GM20000 (cell line): Measurements from ENCODE around the gene ARFGEF2.

Experiments
- DNase-seq: peaks from one replicate; pipeline ENCODE4 v3.0.0; 2012; ENCODE audit warnings: low spot score
- TF ChIP-seq, protein P1 (sequence below): IDR thresholded peaks from 2 replicates; pipeline ENCODE4 v1.5.1; 2012; ENCODE audit warnings: mild to moderate bottlenecking, control low read depth; ENCODE audit errors: extremely low read depth, missing control alignments

ARFGEF2 gene

DNA sequence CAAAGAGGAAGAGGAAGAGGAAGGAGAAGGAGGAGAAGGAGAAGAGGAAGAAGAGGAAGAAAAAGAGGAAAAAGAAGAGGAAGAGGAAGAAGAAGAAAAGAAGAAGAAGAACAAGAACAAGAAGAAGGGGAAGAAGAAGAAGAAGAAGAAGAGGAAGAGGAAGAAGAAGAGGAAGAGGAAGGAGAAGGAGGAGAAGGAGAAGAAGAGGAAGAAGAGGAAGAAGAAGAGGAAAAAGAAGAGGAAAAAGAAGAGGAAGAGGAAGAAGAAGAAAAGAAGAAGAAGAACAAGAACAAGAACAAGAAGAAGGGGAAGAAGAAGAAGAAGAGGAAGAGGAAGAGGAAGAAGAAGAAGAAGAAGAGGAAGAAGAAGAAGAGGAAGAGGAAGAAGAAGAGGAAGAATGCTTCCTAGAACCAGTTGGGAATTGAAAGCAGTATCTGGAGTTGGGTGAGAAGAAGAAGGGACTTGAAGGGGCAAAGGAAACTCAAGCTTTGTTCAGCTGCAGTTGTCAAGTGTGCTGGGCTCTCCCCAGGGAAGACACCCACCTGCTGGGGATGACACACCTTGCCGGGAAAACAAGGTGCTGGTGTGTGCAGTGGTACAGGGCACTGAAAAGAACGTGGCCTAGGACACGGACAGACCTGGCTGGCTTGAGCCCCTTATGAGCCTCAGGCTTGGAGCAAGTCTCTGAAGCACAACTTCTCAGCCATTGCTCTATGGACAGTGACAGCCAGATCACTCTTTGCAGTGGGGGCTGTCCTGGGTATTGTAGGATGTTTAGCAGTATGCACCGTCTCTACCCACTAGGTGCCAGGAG lies 30.1 kb upstream of the ARFGEF2 start:
- DNase-seq: no peak
- TF ChIP-seq, protein P1, sequence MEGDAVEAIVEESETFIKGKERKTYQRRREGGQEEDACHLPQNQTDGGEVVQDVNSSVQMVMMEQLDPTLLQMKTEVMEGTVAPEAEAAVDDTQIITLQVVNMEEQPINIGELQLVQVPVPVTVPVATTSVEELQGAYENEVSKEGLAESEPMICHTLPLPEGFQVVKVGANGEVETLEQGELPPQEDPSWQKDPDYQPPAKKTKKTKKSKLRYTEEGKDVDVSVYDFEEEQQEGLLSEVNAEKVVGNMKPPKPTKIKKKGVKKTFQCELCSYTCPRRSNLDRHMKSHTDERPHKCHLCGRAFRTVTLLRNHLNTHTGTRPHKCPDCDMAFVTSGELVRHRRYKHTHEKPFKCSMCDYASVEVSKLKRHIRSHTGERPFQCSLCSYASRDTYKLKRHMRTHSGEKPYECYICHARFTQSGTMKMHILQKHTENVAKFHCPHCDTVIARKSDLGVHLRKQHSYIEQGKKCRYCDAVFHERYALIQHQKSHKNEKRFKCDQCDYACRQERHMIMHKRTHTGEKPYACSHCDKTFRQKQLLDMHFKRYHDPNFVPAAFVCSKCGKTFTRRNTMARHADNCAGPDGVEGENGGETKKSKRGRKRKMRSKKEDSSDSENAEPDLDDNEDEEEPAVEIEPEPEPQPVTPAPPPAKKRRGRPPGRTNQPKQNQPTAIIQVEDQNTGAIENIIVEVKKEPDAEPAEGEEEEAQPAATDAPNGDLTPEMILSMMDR: no peak

DNA sequence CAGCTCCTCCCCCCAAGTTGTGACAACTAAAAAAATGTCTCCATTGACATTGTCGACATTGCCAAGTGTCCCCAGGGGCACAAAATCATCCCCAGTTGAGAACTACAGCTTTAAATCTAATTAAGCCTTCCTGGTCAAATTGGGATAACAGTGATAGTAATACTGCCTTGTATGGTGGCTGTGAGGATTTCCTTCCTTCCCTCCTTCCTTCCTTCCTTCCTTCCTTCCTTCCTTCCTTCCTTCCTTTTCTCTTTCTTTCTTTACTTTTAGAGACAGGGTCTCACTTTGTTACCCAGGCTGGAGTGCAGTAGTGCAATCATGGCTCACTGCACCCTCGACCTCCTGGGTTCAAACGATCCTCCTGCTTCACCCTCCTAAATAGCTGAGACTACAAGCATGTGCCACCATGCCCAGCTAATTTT lies 29.5 kb upstream of the ARFGEF2 start:
- TF ChIP-seq, protein P1: no peak
- DNase-seq: no peak

DNA sequence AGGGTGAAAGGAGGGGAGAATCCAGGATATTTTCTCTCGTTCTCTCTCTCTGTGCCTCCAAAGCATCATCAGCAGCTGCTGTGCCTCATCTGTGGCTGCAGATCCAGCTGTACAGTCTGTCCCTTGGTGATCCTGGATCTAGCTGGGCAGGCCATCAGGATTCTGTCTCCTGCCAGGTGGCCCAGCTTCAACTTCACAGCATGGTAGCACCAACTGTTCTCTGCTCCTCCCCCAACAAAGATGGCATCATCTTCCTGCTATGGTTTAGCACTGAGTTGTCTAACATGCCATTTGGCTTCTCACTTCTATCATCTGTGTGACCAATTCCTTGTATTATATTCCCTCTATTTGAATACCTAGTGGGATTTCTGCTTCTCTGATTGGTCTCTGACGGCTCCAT lies 28.6 kb upstream of the ARFGEF2 start:
- TF ChIP-seq, protein P1: no peak
- no peak for DNase-seq

DNA sequence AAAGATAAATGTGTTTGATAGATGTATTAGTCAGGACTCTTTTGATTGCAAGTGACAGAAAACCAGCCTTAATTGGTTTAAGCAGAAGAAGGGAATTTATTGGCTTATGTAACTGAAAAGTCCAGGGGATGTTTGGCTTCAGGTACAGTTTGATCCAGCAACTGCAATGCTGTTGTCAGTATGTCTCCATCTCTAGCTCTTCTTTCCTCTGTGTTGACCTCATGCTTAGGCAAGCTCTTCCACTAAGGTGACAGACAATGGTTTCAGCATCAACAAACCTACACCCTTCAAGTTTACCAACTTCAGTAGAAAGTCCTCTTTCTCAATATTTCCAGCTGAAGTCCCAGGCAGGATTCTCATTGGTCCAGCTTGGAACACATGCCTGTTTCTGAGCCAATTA lies 28.1 kb upstream of the ARFGEF2 start:
- DNase-seq: no peak
- TF ChIP-seq, protein P1: no peak

DNA sequence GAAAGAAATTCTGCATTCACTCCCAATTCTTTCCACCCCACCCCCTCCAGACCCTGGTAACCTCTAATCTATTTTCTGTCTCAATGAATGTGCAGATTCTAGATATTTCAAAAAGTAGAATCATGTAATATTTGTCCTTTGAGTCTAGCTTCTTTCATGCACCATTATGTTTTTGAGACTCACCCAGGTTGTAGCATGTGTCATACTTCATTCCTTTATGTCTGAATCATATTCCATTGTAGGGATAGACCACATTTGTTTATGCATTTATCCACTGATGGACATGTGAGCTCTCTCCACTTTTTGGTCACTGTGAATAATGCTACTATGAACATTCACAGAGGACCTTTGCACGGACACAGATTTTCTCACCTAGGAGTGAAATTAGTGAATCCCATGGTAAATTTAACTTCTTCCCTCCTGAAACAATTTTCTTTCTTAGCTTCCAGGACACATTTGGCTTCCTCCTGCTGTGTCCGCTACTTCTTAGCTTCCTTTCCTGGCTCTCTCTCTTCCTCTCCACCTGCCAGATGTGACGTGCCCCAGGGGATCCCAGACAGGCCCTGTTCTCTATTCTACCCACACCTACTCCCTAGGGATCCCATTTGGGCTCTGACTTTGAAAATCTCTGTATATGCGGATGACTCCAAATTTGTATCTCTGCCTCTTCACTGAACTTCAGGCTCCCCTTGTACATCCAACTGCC lies 24.1 kb upstream of the ARFGEF2 start:
- TF ChIP-seq, protein P1: no peak
- no peak for DNase-seq

DNA sequence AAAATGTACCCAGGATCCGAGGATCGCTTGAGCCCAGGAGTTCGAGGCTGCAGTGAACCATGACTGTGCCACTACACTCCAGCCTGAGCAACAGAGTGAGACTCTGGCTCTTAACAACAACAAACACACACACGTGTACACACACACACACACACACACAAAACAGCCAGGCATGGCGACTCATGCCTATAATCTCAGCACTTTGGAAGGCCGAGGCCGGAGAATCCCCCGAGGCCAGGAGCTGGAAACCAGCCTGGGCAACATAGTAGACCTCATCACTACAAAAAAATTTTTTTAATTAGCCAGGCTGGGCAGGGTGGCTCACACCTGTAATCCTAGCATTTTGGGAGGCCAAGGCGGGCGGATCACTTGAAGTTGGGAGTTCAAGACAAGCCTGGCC lies 23.3 kb upstream of the ARFGEF2 start:
- TF ChIP-seq, protein P1: no peak
- no peak for DNase-seq

DNA sequence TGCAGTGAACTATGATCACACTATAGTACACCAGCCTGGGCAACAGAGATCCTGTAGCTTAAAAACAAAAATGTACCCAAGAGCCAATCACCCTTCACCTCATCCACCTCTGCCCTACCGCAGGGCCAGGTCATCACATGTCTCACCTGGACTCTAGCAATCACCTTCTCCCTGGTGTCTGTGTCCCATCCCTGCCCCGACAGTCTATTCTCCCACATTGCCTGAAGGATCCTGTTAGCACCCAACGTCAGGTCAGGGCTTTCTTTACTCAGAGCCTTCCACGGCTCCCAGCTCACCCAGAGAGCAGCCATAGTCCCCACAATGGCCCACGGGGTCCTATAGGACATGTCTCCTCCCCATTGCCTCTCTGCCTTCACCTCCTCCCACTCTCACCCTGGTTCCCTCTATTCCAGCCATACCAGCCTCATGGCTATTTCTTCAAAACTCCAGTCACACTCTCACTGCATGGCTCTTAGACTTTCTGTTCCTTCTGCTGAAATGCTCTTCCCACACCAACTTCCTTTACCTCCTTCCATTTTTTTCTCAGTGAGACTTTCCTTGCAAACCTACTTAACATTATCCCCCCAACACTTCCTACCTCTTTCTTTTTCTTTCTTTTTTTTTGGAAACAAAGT lies 22.5 kb upstream of the ARFGEF2 start:
- TF ChIP-seq, protein P1: no peak
- no peak for DNase-seq
